ENCODE data around the gene POLR3B. TPM values are rescaled to one million over a fixed set of nuclear protein-coding genes. Genes with fewer than 3 reads are reported as not detected.

Gene POLR3B
- total RNA-seq, 1 donor from 2014 or later: 11.8 TPM

GRCh38 chr12:106344131-106344530 lies 13.4 kb upstream of the POLR3B start:
- Mint-ChIP-seq H3K4me3 (ENCODE audit: low read depth) (no peak overlapping the region), H3K27ac (no peak overlapping the region), H3K9me3 (ENCODE audit: low read depth) (no peaks in the 10 kb centered on the region), H3K36me3 (ENCODE audit: insufficient read depth) (peaks cover 3% of the 10 kb centered on the region), H3K4me1 (ENCODE audit: low read depth) (peaks cover 33% of the 10 kb centered on the region), H3K27me3 (no peaks in the 10 kb centered on the region)
- TF ChIP-seq CTCF (IDR thresholded peaks at IDR 0.05; ENCODE audit: unreplicated experiment): no peak
- DNase-seq (ENCODE audit: low spot score, unreplicated experiment): no peak

- peaks cover 2% of the 10 kb centered on the region for H3K36me3 Mint-ChIP-seq (ENCODE audit: insufficient read depth)
- H3K9me3 Mint-ChIP-seq (ENCODE audit: low read depth): no peaks in the 10 kb centered on the region
- no peak overlapping the region for H3K4me3 Mint-ChIP-seq (ENCODE audit: low read depth)
- H3K4me1 Mint-ChIP-seq (ENCODE audit: low read depth): peaks cover 21% of the 10 kb centered on the region
- peak; percentile 58 for TF ChIP-seq CTCF (IDR thresholded peaks at IDR 0.05; ENCODE audit: unreplicated experiment)
- H3K27me3 Mint-ChIP-seq: peaks cover 6% of the 10 kb centered on the region
- H3K27ac Mint-ChIP-seq: no peak overlapping the region
- DNase-seq (ENCODE audit: low spot score, unreplicated experiment): no peak
These were observed 11.8 kb upstream of the POLR3B start for GRCh38 chr12:106345746-106346145.

- TF ChIP-seq CTCF (IDR thresholded peaks at IDR 0.05; ENCODE audit: unreplicated experiment): no peak
- Mint-ChIP-seq H3K4me1 (ENCODE audit: low read depth) (no peaks in the 10 kb centered on the region), H3K27ac (no peak overlapping the region), H3K27me3 (peaks cover 7% of the 10 kb centered on the region), H3K36me3 (ENCODE audit: insufficient read depth) (peaks cover 2% of the 10 kb centered on the region), H3K9me3 (ENCODE audit: low read depth) (no peaks in the 10 kb centered on the region), H3K4me3 (ENCODE audit: low read depth) (no peak overlapping the region)
- no peak for DNase-seq (ENCODE audit: low spot score, unreplicated experiment)
These were observed 9.1 kb upstream of the POLR3B start for GRCh38 chr12:106348411-106348810.

- peaks cover 8% of the 10 kb centered on the region for H3K4me1 Mint-ChIP-seq (ENCODE audit: low read depth)
- DNase-seq (ENCODE audit: low spot score, unreplicated experiment): no peak
- H3K36me3 Mint-ChIP-seq (ENCODE audit: insufficient read depth): no peaks in the 10 kb centered on the region
- no peak for TF ChIP-seq CTCF (IDR thresholded peaks at IDR 0.05; ENCODE audit: unreplicated experiment)
- peaks cover 7% of the 10 kb centered on the region for H3K27me3 Mint-ChIP-seq
- no peaks in the 10 kb centered on the region for H3K9me3 Mint-ChIP-seq (ENCODE audit: low read depth)
- H3K27ac Mint-ChIP-seq: no peak overlapping the region
- H3K4me3 Mint-ChIP-seq (ENCODE audit: low read depth): no peak overlapping the region
These were observed 4.4 kb upstream of the POLR3B start for GRCh38 chr12:106353175-106353574.

GRCh38 chr12:106358396-106359241 lies 1.1 kb downstream of the POLR3B start:
- Mint-ChIP-seq H3K36me3 (ENCODE audit: insufficient read depth) (no peaks in the 10 kb centered on the region), H3K27ac (peak overlapping the region; percentile 99), H3K4me1 (ENCODE audit: low read depth) (peaks cover 13% of the 10 kb centered on the region), H3K4me3 (ENCODE audit: low read depth) (peak overlapping the region; percentile 92), H3K27me3 (no peaks in the 10 kb centered on the region), H3K9me3 (ENCODE audit: low read depth) (no peaks in the 10 kb centered on the region)
- DNase-seq (ENCODE audit: low spot score, unreplicated experiment): no peak
- no peak for TF ChIP-seq CTCF (IDR thresholded peaks at IDR 0.05; ENCODE audit: unreplicated experiment)
